GM12878 (cell line): ENCODE results near the gene ZFP90. TPM values are rescaled to one million over a fixed set of nuclear protein-coding genes. Genes with fewer than 3 reads are reported as not detected.

Experiments used
- CHD1 ChIP-seq: IDR thresholded peaks from 2 replicates; pipeline ENCODE4 v1.6.1; 2012; ENCODE audit warnings: low read depth, low read length, improper control_type of control experiment
- HDAC6 ChIP-seq: fragments of 200-600 bp; sonication (generic); IDR thresholded peaks from one replicate; pipeline ENCODE4 v1.8.0; 2017; ENCODE audit warnings: antibody characterized with exemption; ENCODE audit not compliant: unreplicated experiment
- HSF1 ChIP-seq: fragments of 150-350 bp; IDR thresholded peaks from 2 replicates; pipeline ENCODE4 v1.6.1; 2014; ENCODE audit warnings: mild to moderate bottlenecking, low read depth, low read length
- MTA3 ChIP-seq: IDR thresholded peaks from 2 replicates; pipeline ENCODE4 v1.6.1; 2012; ENCODE audit warnings: low read length, inconsistent platforms, borderline replicate concordance
- MXI1 ChIP-seq: fragments of 150-350 bp; IDR thresholded peaks from 2 replicates; pipeline ENCODE4 v1.6.1; 2011; ENCODE audit warnings: low read depth, mild to moderate bottlenecking, inconsistent platforms, low read length, improper control_type of control experiment
- MYC ChIP-seq: IDR thresholded peaks from 2 replicates; pipeline ENCODE4 v1.6.1; 2011; ENCODE audit warnings: mild to moderate bottlenecking, low read length, moderate library complexity, inconsistent platforms; ENCODE audit not compliant: insufficient read depth, insufficient replicate concordance, insufficient read length, severe bottlenecking
- ZBTB40 ChIP-seq: fragments of 450-650 bp; IDR thresholded peaks from 2 replicates; pipeline ENCODE4 v1.6.1; 2016; ENCODE audit warnings: mild to moderate bottlenecking, moderate library complexity, borderline replicate concordance
- polyA plus RNA-seq, 11 experiments: library from polyadenylated mRNA; depleted of rRNA in 4 of 11; unstranded in 6 of 11; stranded (reverse) in 5 of 11; fragments of >200 nt; fragmentation: Nextera tagmentation in 4 of 11; fragmentation: Illumina TruSeq in 1 of 11; extraction: Ambion mirVana in 4 of 11; extraction: Trizol in 1 of 11; gene quantifications; 1 replicate in 1 of 11; 2 replicates in 10 of 11; pipeline versions ENCODE4 v1.2.1 to v1.2.3, GENCODE V29; 2011 to 2016; ENCODE audit warnings: inconsistent platforms in 2 of 11, missing spikeins in 2 of 11, low read depth in 1 of 11
- total RNA-seq, 4 experiments: library from RNA; depleted of rRNA in 3 of 4; stranded (reverse); fragments of >200 nt in 3 of 4; fragmentation: Illumina TruSeq in 1 of 4; extraction: Trizol in 1 of 4; gene quantifications; 2 replicates each; pipeline versions ENCODE4 v1.2.1 to v1.2.3, GENCODE V29; 2013 to 2021

ZFP90 gene
- total and polyA plus RNA-seq, 10 of the 15 experiments (the other 5 are each of a cell fraction or from before 2014, with no cell fraction given): 3.3 to 20.0 (median 15.4) TPM

- TF ChIP-seq CHD1 (no peak), HDAC6 (no peak), MXI1 (no peak), HSF1 (no peak), MTA3 (no peak), MYC (no peak), ZBTB40 (peak; percentile 39; the same call in 1 of the 2 replicates)
Measured at GRCh38 chr16:68539711-68540239, 684 bp downstream of the ZFP90 start (continued).
